H1 (cell line): ENCODE measurements around the gene PTPN1.

Experiments used
- CBX5 ChIP-seq: fragments of 300-800, 300-1000 bp; sonication (generic); IDR thresholded peaks from 2 replicates; pipeline ENCODE4 v1.7.1; 2016; ENCODE audit warnings: antibody characterized with exemption, low read length, low read depth
- EZH2 ChIP-seq: fragments of 200-600 bp; sonication (generic); IDR thresholded peaks from 2 replicates; pipeline ENCODE4 v1.7.1; 2012; ENCODE audit warnings: low read depth, mild to moderate bottlenecking, moderate library complexity, low read length, inconsistent platforms; ENCODE audit not compliant: severe bottlenecking
- POLR2A ChIP-seq, 2 experiments: IDR thresholded peaks; 1 replicate in 1 of 2; 2 replicates in 1 of 2; pipeline ENCODE4 v1.6.1; 2011; ENCODE audit warnings: low read depth in 2 of 2, low read length in 2 of 2, mild to moderate bottlenecking in 2 of 2; ENCODE audit errors: control extremely low read depth in 1 of 2
- POLR2AphosphoS5 ChIP-seq: IDR thresholded peaks from 2 replicates; pipeline ENCODE4 v1.6.1; 2011; ENCODE audit warnings: low read depth, low read length
- RAD21 ChIP-seq, 2 experiments: IDR thresholded peaks in 1 of 2; conservative IDR thresholded peaks in 1 of 2; 2 replicates each; pipeline ENCODE4 v1.6.1; 2011; ENCODE audit warnings: low read depth in 2 of 2, low read length in 2 of 2, improper control_type of control experiment in 1 of 2, inconsistent platforms in 1 of 2, mild to moderate bottlenecking in 1 of 2, moderate library complexity in 1 of 2
- SIRT6 ChIP-seq: IDR thresholded peaks from one replicate; pipeline ENCODE4 v1.7.1; 2012; ENCODE audit warnings: low read length, inconsistent platforms
- SP1 ChIP-seq: IDR thresholded peaks from 2 replicates; pipeline ENCODE4 v1.6.1; 2011; ENCODE audit warnings: low read depth, low read length
- TCF12 ChIP-seq: IDR thresholded peaks from 2 replicates; pipeline ENCODE4 v1.6.1; 2011; ENCODE audit warnings: low read depth, mild to moderate bottlenecking, low read length
- TF ChIP-seq, protein P1 (sequence below), 3 experiments: IDR thresholded peaks; 1 replicate in 2 of 3; 2 replicates in 1 of 3; pipeline versions ENCODE4 v1.5.1 to v1.6.1; 2011; ENCODE audit warnings: low read length in 3 of 3, mild to moderate bottlenecking in 3 of 3, inconsistent platforms in 2 of 3, low read depth in 1 of 3, moderate library complexity in 1 of 3; ENCODE audit not compliant: insufficient read depth in 1 of 3; ENCODE audit errors: control extremely low read depth in 1 of 3
- TF ChIP-seq, protein P2 (sequence below): fragments of 300-600 bp; sonication (generic); IDR thresholded peaks from 2 replicates; pipeline ENCODE4 v1.7.1; 2012; ENCODE audit warnings: low read length, moderate library complexity, mild to moderate bottlenecking, inconsistent platforms; ENCODE audit not compliant: insufficient replicate concordance
- TF ChIP-seq, protein P3 (sequence below): IDR thresholded peaks from 2 replicates; pipeline ENCODE4 v1.6.1; 2012; ENCODE audit warnings: inconsistent platforms

- TF ChIP-seq, protein P1, sequence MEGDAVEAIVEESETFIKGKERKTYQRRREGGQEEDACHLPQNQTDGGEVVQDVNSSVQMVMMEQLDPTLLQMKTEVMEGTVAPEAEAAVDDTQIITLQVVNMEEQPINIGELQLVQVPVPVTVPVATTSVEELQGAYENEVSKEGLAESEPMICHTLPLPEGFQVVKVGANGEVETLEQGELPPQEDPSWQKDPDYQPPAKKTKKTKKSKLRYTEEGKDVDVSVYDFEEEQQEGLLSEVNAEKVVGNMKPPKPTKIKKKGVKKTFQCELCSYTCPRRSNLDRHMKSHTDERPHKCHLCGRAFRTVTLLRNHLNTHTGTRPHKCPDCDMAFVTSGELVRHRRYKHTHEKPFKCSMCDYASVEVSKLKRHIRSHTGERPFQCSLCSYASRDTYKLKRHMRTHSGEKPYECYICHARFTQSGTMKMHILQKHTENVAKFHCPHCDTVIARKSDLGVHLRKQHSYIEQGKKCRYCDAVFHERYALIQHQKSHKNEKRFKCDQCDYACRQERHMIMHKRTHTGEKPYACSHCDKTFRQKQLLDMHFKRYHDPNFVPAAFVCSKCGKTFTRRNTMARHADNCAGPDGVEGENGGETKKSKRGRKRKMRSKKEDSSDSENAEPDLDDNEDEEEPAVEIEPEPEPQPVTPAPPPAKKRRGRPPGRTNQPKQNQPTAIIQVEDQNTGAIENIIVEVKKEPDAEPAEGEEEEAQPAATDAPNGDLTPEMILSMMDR (IDR thresholded peaks at IDR 0.05; ENCODE audit: control extremely low read depth in 1 of 3, insufficient read depth in 1 of 3, low read depth in 1 of 3, low read length in 3 of 3) = no peak
- TF ChIP-seq RAD21 (IDR thresholded peaks at IDR 0.05 in 1 of 2, conservative IDR thresholded peaks at IDR 0.05 in 1 of 2; ENCODE audit: low read depth in 2 of 2, low read length in 2 of 2) = no peak
- no peak for TF ChIP-seq POLR2A (IDR thresholded peaks at IDR 0.05; ENCODE audit: control extremely low read depth in 1 of 2, low read depth in 2 of 2, low read length in 2 of 2)
- no peak for TF ChIP-seq TCF12
- no peak for TF ChIP-seq POLR2AphosphoS5
- no peak for TF ChIP-seq CBX5
- no peak for TF ChIP-seq EZH2
- TF ChIP-seq SIRT6 = no peak
- TF ChIP-seq, protein P2, sequence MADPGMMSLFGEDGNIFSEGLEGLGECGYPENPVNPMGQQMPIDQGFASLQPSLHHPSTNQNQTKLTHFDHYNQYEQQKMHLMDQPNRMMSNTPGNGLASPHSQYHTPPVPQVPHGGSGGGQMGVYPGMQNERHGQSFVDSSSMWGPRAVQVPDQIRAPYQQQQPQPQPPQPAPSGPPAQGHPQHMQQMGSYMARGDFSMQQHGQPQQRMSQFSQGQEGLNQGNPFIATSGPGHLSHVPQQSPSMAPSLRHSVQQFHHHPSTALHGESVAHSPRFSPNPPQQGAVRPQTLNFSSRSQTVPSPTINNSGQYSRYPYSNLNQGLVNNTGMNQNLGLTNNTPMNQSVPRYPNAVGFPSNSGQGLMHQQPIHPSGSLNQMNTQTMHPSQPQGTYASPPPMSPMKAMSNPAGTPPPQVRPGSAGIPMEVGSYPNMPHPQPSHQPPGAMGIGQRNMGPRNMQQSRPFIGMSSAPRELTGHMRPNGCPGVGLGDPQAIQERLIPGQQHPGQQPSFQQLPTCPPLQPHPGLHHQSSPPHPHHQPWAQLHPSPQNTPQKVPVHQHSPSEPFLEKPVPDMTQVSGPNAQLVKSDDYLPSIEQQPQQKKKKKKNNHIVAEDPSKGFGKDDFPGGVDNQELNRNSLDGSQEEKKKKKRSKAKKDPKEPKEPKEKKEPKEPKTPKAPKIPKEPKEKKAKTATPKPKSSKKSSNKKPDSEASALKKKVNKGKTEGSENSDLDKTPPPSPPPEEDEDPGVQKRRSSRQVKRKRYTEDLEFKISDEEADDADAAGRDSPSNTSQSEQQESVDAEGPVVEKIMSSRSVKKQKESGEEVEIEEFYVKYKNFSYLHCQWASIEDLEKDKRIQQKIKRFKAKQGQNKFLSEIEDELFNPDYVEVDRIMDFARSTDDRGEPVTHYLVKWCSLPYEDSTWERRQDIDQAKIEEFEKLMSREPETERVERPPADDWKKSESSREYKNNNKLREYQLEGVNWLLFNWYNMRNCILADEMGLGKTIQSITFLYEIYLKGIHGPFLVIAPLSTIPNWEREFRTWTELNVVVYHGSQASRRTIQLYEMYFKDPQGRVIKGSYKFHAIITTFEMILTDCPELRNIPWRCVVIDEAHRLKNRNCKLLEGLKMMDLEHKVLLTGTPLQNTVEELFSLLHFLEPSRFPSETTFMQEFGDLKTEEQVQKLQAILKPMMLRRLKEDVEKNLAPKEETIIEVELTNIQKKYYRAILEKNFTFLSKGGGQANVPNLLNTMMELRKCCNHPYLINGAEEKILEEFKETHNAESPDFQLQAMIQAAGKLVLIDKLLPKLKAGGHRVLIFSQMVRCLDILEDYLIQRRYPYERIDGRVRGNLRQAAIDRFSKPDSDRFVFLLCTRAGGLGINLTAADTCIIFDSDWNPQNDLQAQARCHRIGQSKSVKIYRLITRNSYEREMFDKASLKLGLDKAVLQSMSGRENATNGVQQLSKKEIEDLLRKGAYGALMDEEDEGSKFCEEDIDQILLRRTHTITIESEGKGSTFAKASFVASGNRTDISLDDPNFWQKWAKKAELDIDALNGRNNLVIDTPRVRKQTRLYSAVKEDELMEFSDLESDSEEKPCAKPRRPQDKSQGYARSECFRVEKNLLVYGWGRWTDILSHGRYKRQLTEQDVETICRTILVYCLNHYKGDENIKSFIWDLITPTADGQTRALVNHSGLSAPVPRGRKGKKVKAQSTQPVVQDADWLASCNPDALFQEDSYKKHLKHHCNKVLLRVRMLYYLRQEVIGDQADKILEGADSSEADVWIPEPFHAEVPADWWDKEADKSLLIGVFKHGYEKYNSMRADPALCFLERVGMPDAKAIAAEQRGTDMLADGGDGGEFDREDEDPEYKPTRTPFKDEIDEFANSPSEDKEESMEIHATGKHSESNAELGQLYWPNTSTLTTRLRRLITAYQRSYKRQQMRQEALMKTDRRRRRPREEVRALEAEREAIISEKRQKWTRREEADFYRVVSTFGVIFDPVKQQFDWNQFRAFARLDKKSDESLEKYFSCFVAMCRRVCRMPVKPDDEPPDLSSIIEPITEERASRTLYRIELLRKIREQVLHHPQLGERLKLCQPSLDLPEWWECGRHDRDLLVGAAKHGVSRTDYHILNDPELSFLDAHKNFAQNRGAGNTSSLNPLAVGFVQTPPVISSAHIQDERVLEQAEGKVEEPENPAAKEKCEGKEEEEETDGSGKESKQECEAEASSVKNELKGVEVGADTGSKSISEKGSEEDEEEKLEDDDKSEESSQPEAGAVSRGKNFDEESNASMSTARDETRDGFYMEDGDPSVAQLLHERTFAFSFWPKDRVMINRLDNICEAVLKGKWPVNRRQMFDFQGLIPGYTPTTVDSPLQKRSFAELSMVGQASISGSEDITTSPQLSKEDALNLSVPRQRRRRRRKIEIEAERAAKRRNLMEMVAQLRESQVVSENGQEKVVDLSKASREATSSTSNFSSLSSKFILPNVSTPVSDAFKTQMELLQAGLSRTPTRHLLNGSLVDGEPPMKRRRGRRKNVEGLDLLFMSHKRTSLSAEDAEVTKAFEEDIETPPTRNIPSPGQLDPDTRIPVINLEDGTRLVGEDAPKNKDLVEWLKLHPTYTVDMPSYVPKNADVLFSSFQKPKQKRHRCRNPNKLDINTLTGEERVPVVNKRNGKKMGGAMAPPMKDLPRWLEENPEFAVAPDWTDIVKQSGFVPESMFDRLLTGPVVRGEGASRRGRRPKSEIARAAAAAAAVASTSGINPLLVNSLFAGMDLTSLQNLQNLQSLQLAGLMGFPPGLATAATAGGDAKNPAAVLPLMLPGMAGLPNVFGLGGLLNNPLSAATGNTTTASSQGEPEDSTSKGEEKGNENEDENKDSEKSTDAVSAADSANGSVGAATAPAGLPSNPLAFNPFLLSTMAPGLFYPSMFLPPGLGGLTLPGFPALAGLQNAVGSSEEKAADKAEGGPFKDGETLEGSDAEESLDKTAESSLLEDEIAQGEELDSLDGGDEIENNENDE = no peak
- TF ChIP-seq SP1 = no peak
- TF ChIP-seq, protein P3, sequence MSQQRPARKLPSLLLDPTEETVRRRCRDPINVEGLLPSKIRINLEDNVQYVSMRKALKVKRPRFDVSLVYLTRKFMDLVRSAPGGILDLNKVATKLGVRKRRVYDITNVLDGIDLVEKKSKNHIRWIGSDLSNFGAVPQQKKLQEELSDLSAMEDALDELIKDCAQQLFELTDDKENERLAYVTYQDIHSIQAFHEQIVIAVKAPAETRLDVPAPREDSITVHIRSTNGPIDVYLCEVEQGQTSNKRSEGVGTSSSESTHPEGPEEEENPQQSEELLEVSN = no peak
Measured at GRCh38 chr20:50520222-50520880, 10.2 kb downstream of the PTPN1 start.
